Liver (tissue), 3 donors: ENCODE data around the gene PSG6.
"Not testable (repeated sequence)": the region's sequence is repeated elsewhere in the genome, so short reads cannot be mapped to it uniquely, and the experiment has no call there.

Experiments
- CTCF ChIP-seq: fragments of 150-350 bp; IDR thresholded peaks from 2 replicates; pipeline ENCODE4 v1.5.1; 2017; ENCODE audit warnings: improper control_type of control experiment, low read depth, low read length; ENCODE audit not compliant: missing input control
- FOXA1 ChIP-seq: IDR thresholded peaks from 2 replicates; pipeline ENCODE4 v1.6.1; 2016; ENCODE audit warnings: antibody characterized with exemption
- MAX ChIP-seq: IDR thresholded peaks from 2 replicates; pipeline ENCODE4 v1.6.1; 2016; ENCODE audit warnings: antibody characterized with exemption
- REST ChIP-seq: IDR thresholded peaks from 2 replicates; pipeline ENCODE4 v1.6.1; 2016; ENCODE audit warnings: antibody characterized with exemption, mild to moderate bottlenecking
- RXRA ChIP-seq, 2 donors: IDR thresholded peaks; 2 replicates each; pipeline ENCODE4 v1.6.1; 2017 to 2018; ENCODE audit warnings: antibody characterized with exemption in 2 of 2, mild to moderate bottlenecking in 1 of 2
- TAF1 ChIP-seq: conservative IDR thresholded peaks from 2 replicates; pipeline ENCODE4 v1.6.1; 2016; ENCODE audit warnings: antibody characterized with exemption, mild to moderate bottlenecking
- donor health status: healthy.
- donor health status: healthy.

GRCh38 chr19:42923106-42923505 lies 5.4 kb upstream of the PSG6 start:
- TF ChIP-seq FOXA1; TAF1; REST; MAX; RXRA (IDR thresholded peaks at IDR 0.05): not testable (repeated sequence)
- TF ChIP-seq CTCF: peak; percentile 36
